Thyroid gland (tissue), 4 donors: ENCODE data around the gene PDZD7. TPM values are rescaled to one million over a fixed set of nuclear protein-coding genes. Genes with fewer than 3 reads are reported as not detected.

Source experiments
- DNase-seq, 2 donors: peaks; one replicate each; pipeline ENCODE4 v3.0.0-alpha.2; 2019
- H3K27ac ChIP-seq, 3 donors: fragments of 200-600 bp; sonication (generic); 1 replicate in 2 of 3; 2 replicates in 1 of 3; pipeline ENCODE4 v1.5.1; 2016 to 2019; ENCODE audit warnings: mild to moderate bottlenecking in 1 of 3, moderate library complexity in 1 of 3
- H3K27me3 ChIP-seq: fragments of 200-600 bp; sonication (generic); one replicate; pipeline ENCODE4 v1.5.1; 2019
- H3K36me3 ChIP-seq, 2 donors: fragments of 200-600 bp; sonication (generic); one replicate each; pipeline ENCODE4 v1.5.1; 2016 to 2019
- H3K4me1 ChIP-seq, 2 donors: fragments of 200-600 bp; sonication (generic); one replicate each; pipeline ENCODE4 v1.5.1; 2017 to 2019
- H3K4me3 ChIP-seq, 3 donors: fragments of 200-600 bp; sonication (generic); replicated peaks in 1 of 3; 1 replicate in 2 of 3; 2 replicates in 1 of 3; pipeline ENCODE4 v1.5.1; 2016; ENCODE audit warnings: mild to moderate bottlenecking in 1 of 3
- H3K9me3 ChIP-seq: fragments of 200-600 bp; sonication (generic); one replicate; pipeline ENCODE4 v1.5.1; 2017
- CTCF ChIP-seq, 6 experiments: fragments of 200-600 bp in 3 of 6; fragments of 450-650 bp in 3 of 6; sonication (generic) in 3 of 6; IDR thresholded peaks; one replicate each; pipeline ENCODE4 v1.5.1; 2016 to 2019; ENCODE audit warnings: antibody characterized with exemption in 6 of 6, mild to moderate bottlenecking in 2 of 6, inconsistent platforms in 1 of 6, moderate library complexity in 1 of 6
- POLR2A ChIP-seq, 2 donors: fragments of 450-650 bp; IDR thresholded peaks; one replicate each; pipeline ENCODE4 v1.6.1; 2017; ENCODE audit warnings: antibody characterized with exemption in 2 of 2, mild to moderate bottlenecking in 2 of 2, moderate library complexity in 1 of 2
- WGBS, 2 donors: methylation state at CpG; one replicate each; pipeline ENCODE4 v1.1.5; 2017; 5-methylcytosine and 5-hydroxymethylcytosine counted together
- intact Hi-C: fragments of 100-400 bp; cut with DNase I; formaldehyde crosslinking; loops from one replicate; pipeline ENCODE4 v1.15.1; 2023
- microRNA counts, 2 donors: library from miRNA; unstranded; fragments of <30 nt; microRNA quantifications; one replicate each; lab custom pipeline; 2016 to 2017
- microRNA-seq: library from miRNA; unstranded; fragments of <30 nt; microRNA quantifications from one replicate; pipeline ENCODE4, GENCODE V29; 2016
- small RNA-seq: library from RNA; depleted of rRNA; stranded (forward); fragments of <200 nt; gene quantifications from one replicate; pipeline ENCODE3, GENCODE V24; 2016
- total RNA-seq, 4 donors: library from RNA; depleted of rRNA; stranded (reverse); fragments of >200 nt; gene quantifications; one replicate each; pipeline ENCODE4 v1.2.3, GENCODE V29; 2016

The PDZD7 gene
- total RNA-seq, 4 donors from 2014 or later, result 0.24 to 1.1 (median 0.69) TPM

GRCh38 chr10:100962351-100963080, 68.4 kb downstream of the PDZD7 start:
- peak overlapping the region; percentile 42 to 75 (median 55) for H3K27ac ChIP-seq
- peaks cover 0 to 6% of the 10 kb centered on the region in 2 donors for H3K36me3 ChIP-seq
- DNase-seq, result peak; percentile 72 to 73
- no peaks in the 10 kb centered on the region for H3K9me3 ChIP-seq
- intact Hi-C loops, result no loop called here
- no peak overlapping the region for H3K4me3 ChIP-seq
- no peaks in the 10 kb centered on the region for H3K27me3 ChIP-seq
- TF ChIP-seq CTCF (IDR thresholded peaks at IDR 0.05) (no peak), POLR2A (IDR thresholded peaks at IDR 0.05) (no peak)
- H3K4me1 ChIP-seq, result peaks cover 11 to 21% of the 10 kb centered on the region in 2 donors
- WGBS, 2 donors, result 40 to 48% methylated on average over 4 of the region's 4 CpGs

- H3K4me3 ChIP-seq, result no peak overlapping the region
- no peaks in the 10 kb centered on the region for H3K27me3 ChIP-seq
- no peak for DNase-seq
- H3K27ac ChIP-seq, result no peak overlapping the region
- H3K36me3 ChIP-seq, result peaks cover 0 to 11% of the 10 kb centered on the region in 2 donors
- H3K9me3 ChIP-seq, result no peaks in the 10 kb centered on the region
- H3K4me1 ChIP-seq, result peaks cover 11 to 21% of the 10 kb centered on the region in 2 donors
- intact Hi-C loops, result no loop called here
- TF ChIP-seq CTCF (IDR thresholded peaks at IDR 0.05) (no peak), POLR2A (IDR thresholded peaks at IDR 0.05) (no peak)
These were observed 70.7 kb downstream of the PDZD7 start for GRCh38 chr10:100960251-100960650.

MicroRNA genes within 50 kb of the gene (microRNA counts, 767-probe panel; counts per million panel counts)
- 0 counts per million in 2 donors for microRNA hsa-miR-608 (lab: Ali Mortazavi, UCI)

Small RNA genes lying within 50 kb of the gene (microRNA-seq; reads per million reads assigned to microRNA genes)
- gene MIR608, result not detected

Small RNA genes lying within 50 kb of the gene (small RNA-seq; reads per million reads assigned to genes)
- gene MIR608, result not detected

Other genes starting within 250 kb of the PDZD7 start
- gene SLF2, start 118.2 kb downstream of the PDZD7 start, total RNA-seq, result 10 to 100 TPM; 34.1 to 47.9 (median 40.4) TPM
- 10 to 100 TPM in 1 of 4 donors, 1 to 10 TPM in 3; 8.7 to 13.3 (median 9.8) TPM for gene SEMA4G, start 61.6 kb downstream of the PDZD7 start, total RNA-seq
- gene MRPL43, start 43.6 kb downstream of the PDZD7 start, total RNA-seq, result 100 to 1,000 TPM in 3 of 4 donors, 10 to 100 TPM in 1; 86.1 to 178 (median 145) TPM
- gene TWNK, start 43.6 kb downstream of the PDZD7 start, total RNA-seq, result 1 to 10 TPM; 5.5 to 7.7 (median 6.8) TPM
- gene LZTS2, start 31.3 kb downstream of the PDZD7 start, total RNA-seq, result 100 to 1,000 TPM in 1 of 4 donors, 10 to 100 TPM in 3; 75.4 to 107 (median 88.1) TPM
- 10 to 100 TPM; 35.8 to 56.8 (median 43.3) TPM for gene SFXN3, start 105 bp upstream of the PDZD7 start, total RNA-seq
- 1 to 10 TPM; 3.1 to 9.9 (median 6.3) TPM for gene KAZALD1, start 30.9 kb upstream of the PDZD7 start, total RNA-seq
- gene TLX1, start 100.2 kb upstream of the PDZD7 start, total RNA-seq, result not detected
- gene LBX1, start 198.3 kb upstream of the PDZD7 start, total RNA-seq, result not detected